IMR-90 (cell line): ENCODE data around the gene PROM2. TPM values are rescaled to one million over a fixed set of nuclear protein-coding genes. Genes with fewer than 3 reads are reported as not detected.

Source experiments
- ATAC-seq: fragments of 200-7000 bp; cut with Tn5 transposase; 2 replicates; pipeline ENCODE4 v1.9.1; 2020; ENCODE audit warnings: low read depth, mild to moderate bottlenecking, moderate library complexity
- BruUV-seq: library from RNA; stranded (reverse); fragments of 400-500 nt; replicated peaks from 2 replicates; lab custom pipeline; 2021; lab: Mats Ljungman, UMichigan
- CTCF ChIA-PET: fragments of 300-600 bp; formaldehyde crosslinking; extraction: SDS; loops from one replicate; lab custom pipeline; 2021; ENCODE audit warnings: antibody characterized with exemption; lab: Yijun Ruan, JAX
- POLR2A ChIA-PET: fragments of 300-600 bp; sonication (Branson Sonifier 250); formaldehyde crosslinking; loops from one replicate; lab custom pipeline; 2022; ENCODE audit warnings: antibody characterized with exemption; ENCODE audit not compliant: unreplicated experiment; lab: Charles Lee
- DNase-seq: peaks from one replicate; pipeline ENCODE4 v3.0.0; 2013
- H2AFZ ChIP-seq: replicated peaks from 2 replicates; pipeline ENCODE3; 2013; ENCODE audit warnings: low read length, mild to moderate bottlenecking; ENCODE audit not compliant: poor library complexity
- H2AK5ac ChIP-seq: 2 replicates; pipeline ENCODE4 v1.6.1; 2013; ENCODE audit warnings: low read depth, low read length, inconsistent platforms
- H2AK9ac ChIP-seq: replicated peaks from 2 replicates; pipeline ENCODE3; 2013; ENCODE audit warnings: mild to moderate bottlenecking, low read depth, low read length, moderate library complexity; ENCODE audit not compliant: poor library complexity
- H2BK120ac ChIP-seq: 2 replicates; pipeline ENCODE4 v1.6.1; 2013; ENCODE audit warnings: low read depth, low read length, inconsistent platforms
- H2BK15ac ChIP-seq: 3 replicates; pipeline ENCODE4 v1.6.1; 2013; ENCODE audit warnings: low read depth, low read length, inconsistent platforms
- H2BK20ac ChIP-seq: 2 replicates; pipeline ENCODE4 v1.6.1; 2013; ENCODE audit warnings: low read depth, mild to moderate bottlenecking, inconsistent platforms, low read length, moderate library complexity
- H2BK5ac ChIP-seq: 2 replicates; pipeline ENCODE4 v1.6.1; 2013; ENCODE audit warnings: mild to moderate bottlenecking, low read depth, low read length, inconsistent platforms; ENCODE audit not compliant: poor library complexity, severe bottlenecking
- H3K14ac ChIP-seq: replicated peaks from 2 replicates; pipeline ENCODE4 v1.6.1; 2013; ENCODE audit warnings: low read depth, low read length, inconsistent platforms
- H3K18ac ChIP-seq: 2 replicates; pipeline ENCODE4 v1.6.1; 2013; ENCODE audit warnings: low read depth, low read length, control low read depth
- H3K23ac ChIP-seq: 2 replicates; pipeline ENCODE4 v1.6.1; 2013; ENCODE audit warnings: low read depth, low read length, inconsistent platforms
- H3K27ac ChIP-seq: 2 replicates; pipeline ENCODE4 v1.5.1; 2013; ENCODE audit warnings: mild to moderate bottlenecking, control low read depth, low read length; ENCODE audit not compliant: insufficient read depth
- H3K27me3 ChIP-seq: 2 replicates; pipeline ENCODE4 v1.6.1; 2013; ENCODE audit warnings: low read length; ENCODE audit not compliant: control insufficient read depth, insufficient read depth
- H3K36me3 ChIP-seq: 2 replicates; pipeline ENCODE4 v1.6.1; 2013; ENCODE audit warnings: low read length, mixed read lengths; ENCODE audit not compliant: control insufficient read depth, insufficient read depth
- H3K4ac ChIP-seq: 2 replicates; pipeline ENCODE4 v1.6.1; 2013; ENCODE audit warnings: low read depth, low read length, inconsistent platforms
- H3K4me1 ChIP-seq: 2 replicates; pipeline ENCODE4 v1.6.1; 2013; ENCODE audit warnings: low read length, mixed read lengths; ENCODE audit not compliant: control insufficient read depth, insufficient read depth
- H3K4me2 ChIP-seq: 2 replicates; pipeline ENCODE4 v1.6.1; 2013; ENCODE audit warnings: low read depth, mild to moderate bottlenecking, control low read depth, low read length, moderate library complexity
- H3K4me3 ChIP-seq: 2 replicates; pipeline ENCODE4 v1.5.1; 2013; ENCODE audit warnings: low read depth, mild to moderate bottlenecking, control low read depth, low read length, moderate library complexity; ENCODE audit not compliant: insufficient read depth
- H3K56ac ChIP-seq: 2 replicates; pipeline ENCODE4 v1.6.1; 2013; ENCODE audit warnings: low read length, inconsistent platforms; ENCODE audit not compliant: insufficient read depth; ENCODE audit errors: extremely low read depth
- H3K79me1 ChIP-seq, 2 experiments: 2 replicates each; pipeline ENCODE4 v1.6.1; 2013; ENCODE audit warnings: low read length in 2 of 2, inconsistent platforms in 1 of 2, low read depth in 1 of 2
- H3K9ac ChIP-seq: 2 replicates; pipeline ENCODE4 v1.6.1; 2013; ENCODE audit warnings: low read depth, low read length, control low read depth
- H3K9me1 ChIP-seq: 2 replicates; pipeline ENCODE4 v1.6.1; 2013; ENCODE audit warnings: low read length, inconsistent platforms; ENCODE audit not compliant: insufficient read depth
- H3K9me3 ChIP-seq: 2 replicates; pipeline ENCODE4 v1.6.1; 2013; ENCODE audit warnings: low read length; ENCODE audit not compliant: control insufficient read depth, insufficient read depth
- H4K20me1 ChIP-seq: 2 replicates; pipeline ENCODE4 v1.6.1; 2013; ENCODE audit warnings: low read length, inconsistent platforms; ENCODE audit not compliant: insufficient read depth
- H4K5ac ChIP-seq: 2 replicates; pipeline ENCODE4 v1.6.1; 2013; ENCODE audit warnings: mild to moderate bottlenecking, low read depth, low read length, control low read depth
- H4K8ac ChIP-seq, 2 experiments: 2 replicates each; pipeline ENCODE4 v1.6.1; 2013; ENCODE audit warnings: low read depth in 2 of 2, low read length in 2 of 2, control low read depth in 1 of 2, inconsistent platforms in 1 of 2
- H4K91ac ChIP-seq: 2 replicates; pipeline ENCODE4 v1.6.1; 2013; ENCODE audit warnings: low read depth, low read length, inconsistent platforms; ENCODE audit not compliant: insufficient read depth
- CHD1 ChIP-seq: IDR thresholded peaks from 2 replicates; pipeline ENCODE4 v1.6.1; 2012; ENCODE audit warnings: low read depth, low read length, improper control_type of control experiment
- CTCF ChIP-seq: conservative IDR thresholded peaks from 2 replicates; pipeline ENCODE4 v1.5.1; 2012; ENCODE audit warnings: mild to moderate bottlenecking, low read depth, low read length, improper control_type of control experiment
- MAFK ChIP-seq: IDR thresholded peaks from 2 replicates; pipeline ENCODE4 v1.6.1; 2012; ENCODE audit warnings: low read depth, low read length, improper control_type of control experiment
- MAZ ChIP-seq: IDR thresholded peaks from 2 replicates; pipeline ENCODE4 v1.6.1; 2012; ENCODE audit warnings: low read depth, mild to moderate bottlenecking, low read length, improper control_type of control experiment, moderate library complexity, borderline replicate concordance
- NFE2L2 ChIP-seq: fragments of 150-350 bp; IDR thresholded peaks from 2 replicates; pipeline ENCODE4 v1.6.1; 2016; ENCODE audit warnings: low read depth, mild to moderate bottlenecking, low read length
- RAD21 ChIP-seq: IDR thresholded peaks from 2 replicates; pipeline ENCODE4 v1.6.1; 2012; ENCODE audit warnings: low read length, improper control_type of control experiment
- RCOR1 ChIP-seq: IDR thresholded peaks from 2 replicates; pipeline ENCODE4 v1.6.1; 2012; ENCODE audit warnings: mild to moderate bottlenecking, low read length, improper control_type of control experiment; ENCODE audit not compliant: insufficient replicate concordance
- RFX5 ChIP-seq: IDR thresholded peaks from 2 replicates; pipeline ENCODE4 v1.8.0; 2012; ENCODE audit warnings: low read depth, mild to moderate bottlenecking, low read length, moderate library complexity
- SMC3 ChIP-seq: fragments of 150-350 bp; IDR thresholded peaks from 2 replicates; pipeline ENCODE4 v1.6.1; 2016; ENCODE audit warnings: low read depth, mild to moderate bottlenecking, antibody characterized with exemption, low read length, moderate library complexity
- WGBS, 2 experiments: methylation state at CpG; one replicate each; pipeline versions ENCODE4 v1.1.5 to v1.1.7; 2013; ENCODE audit warnings: missing lambda C conversion rate in 2 of 2; ENCODE audit not compliant: insufficient read length in 1 of 2; ENCODE audit errors: extremely low coverage in 2 of 2; 5-methylcytosine and 5-hydroxymethylcytosine counted together
- dilution Hi-C: fragments of 300-500 bp; cut with HindIII; formaldehyde crosslinking; loops from one replicate; pipeline ENCODE4 v1.14.3; 2018; ENCODE audit warnings: low sequenced_read_pairs; ENCODE audit not compliant: unreplicated experiment
- in situ Hi-C: fragments of 300-500 bp; cut with MboI; formaldehyde crosslinking; loops from 3 replicates; pipeline ENCODE4 v1.14.3; 2019; ENCODE audit warnings: low sequenced_read_pairs, inconsistent platforms, mixed read lengths
- intact Hi-C: fragments of 100-400 bp; cut with micrococcal nuclease; formaldehyde crosslinking; loops from 2 replicates; pipeline ENCODE4 v1.10.0; 2022
- polyA plus RNA-seq, 3 experiments: library from polyadenylated mRNA; depleted of rRNA; stranded (reverse); fragments of >200 nt; gene quantifications; 2 replicates each; pipeline ENCODE4 v1.2.3, GENCODE V29; 2012; ENCODE audit warnings: low replicate concordance in 1 of 3
- total RNA-seq: library from RNA; depleted of rRNA; stranded (reverse); fragments of >200 nt; gene quantifications from 2 replicates; pipeline ENCODE4 v1.2.3, GENCODE V29; 2012

Gene PROM2
- total and polyA plus RNA-seq, 2 of the 4 experiments (the other 2 are of a cell fraction): 0.26 TPM; not detected in 1

- H4K8ac ChIP-seq: no peak overlapping the region
- ChIA-PET POLR2A (no interaction called here), CTCF (interaction anchor here (0.6 to 1.6 kb wide), 2 partner anchors 61 to 85 kb away, joined by 3 to 4 read pairs; no protein-coding TSS in a partner anchor)
- no peaks in the 10 kb centered on the region for H3K79me1 ChIP-seq
- no peak overlapping the region for H3K4ac ChIP-seq
- DNase-seq: no peak
- H3K18ac ChIP-seq: no peak overlapping the region
- H3K4me1 ChIP-seq: peaks cover 9% of the 10 kb centered on the region; the same call in 1 of the 2 replicates
- no peaks in the 10 kb centered on the region for H4K20me1 ChIP-seq
- no peak overlapping the region for H3K23ac ChIP-seq
- no TSS peak for BruUV-seq
- no peak overlapping the region for H2BK20ac ChIP-seq
- intact Hi-C loops: no loop called here
- H2AK5ac ChIP-seq: no peak overlapping the region
- H4K91ac ChIP-seq: no peak overlapping the region
- no peak overlapping the region for H3K4me3 ChIP-seq
- no peak for TF ChIP-seq CTCF
- TF ChIP-seq RCOR1: no peak
- no peak for TF ChIP-seq SMC3
- TF ChIP-seq RAD21: no peak
- TF ChIP-seq MAZ: no peak
- TF ChIP-seq NFE2L2: no peak
- no peak for TF ChIP-seq CHD1
- TF ChIP-seq RFX5: no peak
- TF ChIP-seq MAFK: no peak
- dilution Hi-C loops: no loop called here
- H3K27me3 ChIP-seq: peaks cover 3% of the 10 kb centered on the region; the same call in 1 of the 2 replicates
- H3K4me2 ChIP-seq: no peak overlapping the region
- ATAC-seq: no peak
- no peak overlapping the region for H4K5ac ChIP-seq
- H3K56ac ChIP-seq: no peak overlapping the region
- in situ Hi-C loops: no loop called here
- H3K14ac ChIP-seq: no peak overlapping the region
- H3K9ac ChIP-seq: no peak overlapping the region
- no CpG with 5 or more reads among the region's 6 CpGs for WGBS, 2 experiments
- no peaks in the 10 kb centered on the region for H3K9me3 ChIP-seq
- H3K36me3 ChIP-seq: no peaks in the 10 kb centered on the region
- no peak overlapping the region for H2BK15ac ChIP-seq
- no peak overlapping the region for H3K27ac ChIP-seq
- no peak overlapping the region for H2BK5ac ChIP-seq
- no peaks in the 10 kb centered on the region for H3K9me1 ChIP-seq
- no peak overlapping the region for H2AK9ac ChIP-seq
- no peak overlapping the region for H2AFZ ChIP-seq
- H2BK120ac ChIP-seq: no peak overlapping the region
These were observed 42.9 kb downstream of the PROM2 start for GRCh38 chr2:95317123-95317500.
